Measurements from ENCODE around the gene C9orf153.

C9orf153 gene

DNA sequence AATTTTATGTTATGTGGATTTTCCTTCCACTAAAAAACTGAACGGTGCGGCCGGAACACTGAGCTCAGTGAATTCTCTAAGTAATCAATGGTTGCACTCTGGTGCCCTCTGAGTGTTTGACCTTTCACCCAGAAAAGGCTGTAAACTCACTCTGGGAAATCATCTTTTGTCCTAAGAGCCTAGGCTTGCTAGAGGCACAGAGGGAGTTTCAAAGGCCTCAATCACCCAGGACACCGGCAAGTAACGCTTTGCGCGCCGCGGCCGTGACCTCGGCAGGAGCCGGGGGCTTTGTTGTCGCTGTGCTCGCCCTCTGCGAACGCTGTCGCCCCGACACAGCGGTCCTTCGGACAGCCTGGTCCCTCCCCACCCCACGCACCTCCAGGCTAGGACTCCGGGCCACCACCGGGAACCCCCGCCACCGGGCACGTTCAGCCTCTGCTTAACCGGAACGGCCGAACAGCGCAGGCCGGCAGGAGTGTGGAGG lies 22.2 kb upstream of the C9orf153 start:
- DNase-seq (ENCODE audit: low read depth), result no peak
- TF ChIP-seq, protein P1, sequence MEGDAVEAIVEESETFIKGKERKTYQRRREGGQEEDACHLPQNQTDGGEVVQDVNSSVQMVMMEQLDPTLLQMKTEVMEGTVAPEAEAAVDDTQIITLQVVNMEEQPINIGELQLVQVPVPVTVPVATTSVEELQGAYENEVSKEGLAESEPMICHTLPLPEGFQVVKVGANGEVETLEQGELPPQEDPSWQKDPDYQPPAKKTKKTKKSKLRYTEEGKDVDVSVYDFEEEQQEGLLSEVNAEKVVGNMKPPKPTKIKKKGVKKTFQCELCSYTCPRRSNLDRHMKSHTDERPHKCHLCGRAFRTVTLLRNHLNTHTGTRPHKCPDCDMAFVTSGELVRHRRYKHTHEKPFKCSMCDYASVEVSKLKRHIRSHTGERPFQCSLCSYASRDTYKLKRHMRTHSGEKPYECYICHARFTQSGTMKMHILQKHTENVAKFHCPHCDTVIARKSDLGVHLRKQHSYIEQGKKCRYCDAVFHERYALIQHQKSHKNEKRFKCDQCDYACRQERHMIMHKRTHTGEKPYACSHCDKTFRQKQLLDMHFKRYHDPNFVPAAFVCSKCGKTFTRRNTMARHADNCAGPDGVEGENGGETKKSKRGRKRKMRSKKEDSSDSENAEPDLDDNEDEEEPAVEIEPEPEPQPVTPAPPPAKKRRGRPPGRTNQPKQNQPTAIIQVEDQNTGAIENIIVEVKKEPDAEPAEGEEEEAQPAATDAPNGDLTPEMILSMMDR (conservative IDR thresholded peaks at IDR 0.05; ENCODE audit: low read depth, low read length), result no peak
- peak overlapping the region; percentile 96 for H3K4me3 ChIP-seq (ENCODE audit: low read depth, low read length)

DNA sequence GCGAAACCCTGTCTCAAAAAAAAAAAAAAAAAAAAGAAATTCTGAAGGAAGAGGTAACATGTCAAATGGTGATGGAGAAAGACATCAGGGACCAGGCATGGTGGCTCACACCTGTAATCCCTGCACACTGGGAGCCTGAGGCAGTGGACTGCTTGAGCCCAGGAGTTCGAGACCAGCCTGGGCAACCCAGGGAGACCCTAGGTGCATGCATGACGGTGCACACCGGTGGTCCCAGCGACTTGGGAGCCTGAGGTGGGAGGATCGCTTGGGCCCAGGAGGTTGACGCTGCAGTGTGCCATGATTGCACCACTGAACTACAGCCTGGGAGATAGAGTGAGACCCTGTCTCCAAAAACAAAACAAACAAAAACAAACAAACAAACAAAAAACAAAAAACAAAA lies 21.1 kb upstream of the C9orf153 start:
- DNase-seq (ENCODE audit: low read depth), result no peak
- TF ChIP-seq, protein P1 (conservative IDR thresholded peaks at IDR 0.05; ENCODE audit: low read depth, low read length), result no peak
- H3K4me3 ChIP-seq (ENCODE audit: low read depth, low read length), result no peak overlapping the region

DNA sequence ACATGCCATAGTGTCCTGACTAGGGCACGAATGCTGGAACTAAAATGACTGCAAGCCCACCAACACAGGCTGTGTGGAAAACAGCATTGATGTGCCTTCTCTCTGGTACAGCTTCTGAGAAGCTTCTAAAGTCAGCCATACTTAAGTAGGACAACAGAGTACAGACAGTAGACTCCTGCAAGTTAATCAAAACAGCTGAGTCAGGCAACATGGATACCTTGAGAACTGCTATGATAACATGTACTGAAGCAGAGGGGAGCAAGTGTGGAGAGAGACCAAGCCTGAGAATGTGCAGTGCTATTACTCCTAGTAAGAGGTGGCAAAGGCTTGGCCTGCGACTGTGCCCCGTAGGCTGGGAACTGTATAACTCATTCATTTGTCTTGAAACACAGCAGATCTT lies 20.4 kb upstream of the C9orf153 start:
- no peak overlapping the region for H3K4me3 ChIP-seq (ENCODE audit: low read depth, low read length)
- TF ChIP-seq, protein P1 (conservative IDR thresholded peaks at IDR 0.05; ENCODE audit: low read depth, low read length), result no peak
- DNase-seq (ENCODE audit: low read depth), result peak; percentile 31

DNA sequence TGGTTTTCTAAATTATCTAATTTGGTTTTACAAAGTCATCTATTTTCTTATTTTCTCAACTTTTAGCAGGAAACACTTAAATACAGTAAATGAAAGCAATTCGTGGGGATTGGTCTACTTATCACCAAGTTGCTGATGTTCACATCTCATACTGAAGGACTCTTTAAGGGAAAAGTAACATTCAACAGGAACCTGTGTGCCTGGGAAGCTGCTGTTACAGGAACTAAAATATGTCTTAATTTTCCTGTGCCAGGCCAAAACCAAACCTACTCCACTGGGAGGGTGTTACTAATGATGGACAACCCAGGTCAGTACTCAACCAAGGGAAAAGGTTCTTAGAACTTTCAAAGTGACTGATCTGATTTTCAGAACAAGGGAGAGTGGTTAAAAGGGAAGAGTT lies 17.6 kb upstream of the C9orf153 start:
- no peak overlapping the region for H3K4me3 ChIP-seq (ENCODE audit: low read depth, low read length)
- DNase-seq (ENCODE audit: low read depth), result no peak
- TF ChIP-seq, protein P1 (conservative IDR thresholded peaks at IDR 0.05; ENCODE audit: low read depth, low read length), result no peak

DNA sequence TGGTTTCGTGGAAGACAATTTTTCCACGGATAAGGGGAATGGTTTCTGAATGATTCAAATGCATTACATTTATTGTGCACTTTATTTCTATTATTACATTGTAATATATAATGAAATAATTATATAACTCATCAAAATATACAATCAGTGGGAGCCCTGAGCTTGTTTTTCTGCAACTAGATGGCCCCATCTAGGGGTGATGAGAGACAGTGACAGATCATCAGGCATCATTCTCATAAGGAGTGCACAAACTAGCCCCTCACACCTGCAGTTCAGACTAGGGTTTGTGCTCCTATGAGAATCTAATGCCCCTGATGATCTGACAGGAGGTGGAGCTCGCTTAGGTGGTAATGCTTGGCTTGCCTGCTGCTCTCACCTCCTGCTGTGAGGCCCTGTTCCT lies 16.5 kb upstream of the C9orf153 start:
- TF ChIP-seq, protein P1 (conservative IDR thresholded peaks at IDR 0.05; ENCODE audit: low read depth, low read length), result peak; percentile 58
- DNase-seq (ENCODE audit: low read depth), result peak; percentile 52
- H3K4me3 ChIP-seq (ENCODE audit: low read depth, low read length), result no peak overlapping the region

DNA sequence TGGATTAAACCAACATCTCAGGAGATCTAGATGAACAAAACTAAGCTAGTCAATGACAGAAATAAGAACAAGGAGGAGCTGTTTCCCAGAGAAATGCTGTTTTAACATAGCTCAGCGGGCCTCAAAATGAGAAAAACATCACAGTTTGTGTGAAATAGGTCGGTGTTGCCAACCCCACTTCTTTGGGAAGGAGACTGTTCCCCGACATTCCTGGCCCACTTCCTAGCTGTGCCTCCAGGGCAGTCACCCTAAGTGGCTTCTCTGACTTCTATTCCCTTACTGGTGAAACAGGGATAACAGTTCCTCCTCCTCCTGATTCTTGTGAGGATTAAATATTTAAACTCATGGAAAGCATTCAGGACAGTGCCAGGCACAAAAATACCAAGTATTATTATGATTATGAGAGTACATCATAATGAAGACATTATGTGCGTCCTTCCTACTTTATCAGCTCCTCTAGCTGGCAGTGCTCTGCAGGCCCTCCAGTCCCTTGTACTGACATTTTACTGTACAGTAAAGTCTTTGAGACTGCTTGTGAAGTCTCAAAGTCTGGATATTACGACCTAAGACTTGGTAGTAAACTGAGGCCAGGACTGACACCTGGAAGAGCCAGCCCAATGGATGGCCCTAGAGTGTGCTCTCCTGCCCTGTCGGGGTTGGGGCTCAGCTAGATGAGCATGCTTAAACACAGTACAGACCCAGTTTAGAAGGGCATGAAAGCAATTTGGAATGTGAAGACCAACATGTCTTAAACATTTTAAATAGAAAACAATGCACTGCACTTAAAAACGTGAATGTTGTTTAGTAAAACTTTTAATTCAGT lies 15.6 kb upstream of the C9orf153 start:
- H3K4me3 ChIP-seq (ENCODE audit: low read depth, low read length), result no peak overlapping the region
- DNase-seq (ENCODE audit: low read depth), result no peak
- TF ChIP-seq, protein P1 (conservative IDR thresholded peaks at IDR 0.05; ENCODE audit: low read depth, low read length), result no peak

DNA sequence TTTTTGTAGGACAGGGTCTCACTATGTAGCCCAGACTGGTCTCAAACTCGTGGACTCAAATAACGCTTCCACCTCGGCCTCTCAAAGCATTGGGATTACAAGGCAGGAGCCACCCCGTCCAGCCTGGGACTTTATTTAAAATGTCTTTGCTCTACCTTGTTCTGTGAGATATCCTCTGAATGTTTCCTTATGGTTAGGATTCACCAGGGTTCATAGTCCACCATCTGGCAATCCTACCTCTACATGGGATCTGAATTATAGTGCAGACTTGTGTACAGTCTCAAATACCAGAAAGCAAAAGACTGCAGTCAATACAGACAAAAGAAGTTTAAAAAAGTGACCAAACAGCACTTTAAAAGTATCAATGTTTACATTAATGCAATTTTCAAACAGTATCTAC lies 12.8 kb upstream of the C9orf153 start:
- DNase-seq (ENCODE audit: low read depth), result no peak
- TF ChIP-seq, protein P1 (conservative IDR thresholded peaks at IDR 0.05; ENCODE audit: low read depth, low read length), result no peak
- no peak overlapping the region for H3K4me3 ChIP-seq (ENCODE audit: low read depth, low read length)
